Measurements from ENCODE around the gene BCAS3.
A peak's percentile ranks its signal among the peaks of the same experiment; 100 is the strongest.

BCAS3 gene

GRCh38 chr17:61395983-61396585 is 718.4 kb downstream of the BCAS3 start:
- Histone ChIP-seq H3K27ac (ENCODE audit: low read depth, low read length) (no peak overlapping the region), H3K79me1 (ENCODE audit: low read length) (no peaks in the 10 kb centered on the region), H3K36me3 (ENCODE audit: control insufficient read depth, insufficient read depth, low read length) (no peaks in the 10 kb centered on the region), H3K4me3 (ENCODE audit: low read length) (no peak overlapping the region), H3K27me3 (ENCODE audit: insufficient read depth, low read length, poor library complexity) (peaks cover 37% of the 10 kb centered on the region), H3K9ac (ENCODE audit: low read length) (no peak overlapping the region), H3K4ac (ENCODE audit: low read depth, low read length) (no peak overlapping the region), H2BK15ac (replicated peaks; ENCODE audit: low read depth) (no peak overlapping the region), H2AK5ac (ENCODE audit: low read length) (no peak overlapping the region), H3K4me1 (ENCODE audit: control insufficient read depth, low read depth, low read length) (peaks cover 6% of the 10 kb centered on the region), H3K18ac (ENCODE audit: low read length) (no peak overlapping the region), H3K56ac (ENCODE audit: low read length) (no peak overlapping the region), H2BK5ac (ENCODE audit: low read length) (no peak overlapping the region), H3K79me2 (ENCODE audit: control insufficient read depth, insufficient read depth, low read length) (no peaks in the 10 kb centered on the region), H3K23ac (ENCODE audit: low read length) (no peak overlapping the region), H4K8ac (ENCODE audit: low read depth, low read length) (no peak overlapping the region), H4K5ac (ENCODE audit: low read length) (no peak overlapping the region), H3K4me2 (ENCODE audit: low read length) (no peak overlapping the region), H2BK120ac (ENCODE audit: low read depth, low read length) (no peak overlapping the region)
- no peak for DNase-seq
- no CpG with 5 or more reads among the region's 63 CpGs for WGBS (ENCODE audit: extremely low coverage, insufficient coverage, low lambda C conversion rate)

- Histone ChIP-seq H3K23ac (ENCODE audit: low read length) (no peak overlapping the region), H2BK5ac (ENCODE audit: low read length) (no peak overlapping the region), H4K5ac (ENCODE audit: low read length) (no peak overlapping the region), H2BK120ac (ENCODE audit: low read depth, low read length) (no peak overlapping the region), H3K27ac (ENCODE audit: low read depth, low read length) (no peak overlapping the region), H2AK5ac (ENCODE audit: low read length) (no peak overlapping the region), H3K4me1 (ENCODE audit: control insufficient read depth, low read depth, low read length) (peaks cover 6% of the 10 kb centered on the region), H3K36me3 (ENCODE audit: control insufficient read depth, insufficient read depth, low read length) (no peaks in the 10 kb centered on the region), H3K4me3 (ENCODE audit: low read length) (no peak overlapping the region), H3K4me2 (ENCODE audit: low read length) (no peak overlapping the region), H2BK15ac (replicated peaks; ENCODE audit: low read depth) (no peak overlapping the region), H3K9ac (ENCODE audit: low read length) (peak overlapping the region; percentile 19), H3K56ac (ENCODE audit: low read length) (peak overlapping the region; percentile 64), H3K79me1 (ENCODE audit: low read length) (no peaks in the 10 kb centered on the region), H4K8ac (ENCODE audit: low read depth, low read length) (no peak overlapping the region), H3K79me2 (ENCODE audit: control insufficient read depth, insufficient read depth, low read length) (no peaks in the 10 kb centered on the region), H3K27me3 (ENCODE audit: insufficient read depth, low read length, poor library complexity) (peaks cover 42% of the 10 kb centered on the region), H3K4ac (ENCODE audit: low read depth, low read length) (no peak overlapping the region), H3K18ac (ENCODE audit: low read length) (no peak overlapping the region)
- WGBS (ENCODE audit: extremely low coverage, insufficient coverage, low lambda C conversion rate): no CpG with 5 or more reads among the region's 46 CpGs
- no peak for DNase-seq
Measured at GRCh38 chr17:61396586-61397085, 719.0 kb downstream of the BCAS3 start.

- H3K27ac ChIP-seq (ENCODE audit: low read depth, low read length): no peak overlapping the region
- no peak overlapping the region for H2AK5ac ChIP-seq (ENCODE audit: low read length)
- peak overlapping the region; percentile 64 for H3K56ac ChIP-seq (ENCODE audit: low read length)
- DNase-seq: peak; percentile 65
- H3K9ac ChIP-seq (ENCODE audit: low read length): no peak overlapping the region
- H3K79me1 ChIP-seq (ENCODE audit: low read length): no peaks in the 10 kb centered on the region
- H4K8ac ChIP-seq (ENCODE audit: low read depth, low read length): no peak overlapping the region
- no peak overlapping the region for H3K23ac ChIP-seq (ENCODE audit: low read length)
- H3K4me2 ChIP-seq (ENCODE audit: low read length): peak overlapping the region; percentile 19
- H3K4me3 ChIP-seq (ENCODE audit: low read length): no peak overlapping the region
- H3K36me3 ChIP-seq (ENCODE audit: control insufficient read depth, insufficient read depth, low read length): no peaks in the 10 kb centered on the region
- peaks cover 6% of the 10 kb centered on the region for H3K4me1 ChIP-seq (ENCODE audit: control insufficient read depth, low read depth, low read length)
- peaks cover 47% of the 10 kb centered on the region for H3K27me3 ChIP-seq (ENCODE audit: insufficient read depth, low read length, poor library complexity)
- H3K4ac ChIP-seq (ENCODE audit: low read depth, low read length): no peak overlapping the region
- H2BK5ac ChIP-seq (ENCODE audit: low read length): no peak overlapping the region
- WGBS (ENCODE audit: extremely low coverage, insufficient coverage, low lambda C conversion rate): no CpG with 5 or more reads among the region's 67 CpGs
- no peak overlapping the region for H2BK120ac ChIP-seq (ENCODE audit: low read depth, low read length)
- H2BK15ac ChIP-seq (replicated peaks; ENCODE audit: low read depth): no peak overlapping the region
- no peaks in the 10 kb centered on the region for H3K79me2 ChIP-seq (ENCODE audit: control insufficient read depth, insufficient read depth, low read length)
- H3K18ac ChIP-seq (ENCODE audit: low read length): no peak overlapping the region
- H4K5ac ChIP-seq (ENCODE audit: low read length): no peak overlapping the region
Measured at GRCh38 chr17:61397086-61397842, 719.6 kb downstream of the BCAS3 start.

GRCh38 chr17:61398721-61399130 is 721.1 kb downstream of the BCAS3 start:
- WGBS (ENCODE audit: extremely low coverage, insufficient coverage, low lambda C conversion rate): no CpG with 5 or more reads among the region's 34 CpGs
- H3K27ac ChIP-seq (ENCODE audit: low read depth, low read length): no peak overlapping the region
- H3K56ac ChIP-seq (ENCODE audit: low read length): peak overlapping the region; percentile 73
- no peak overlapping the region for H4K8ac ChIP-seq (ENCODE audit: low read depth, low read length)
- H2AK5ac ChIP-seq (ENCODE audit: low read length): no peak overlapping the region
- H4K5ac ChIP-seq (ENCODE audit: low read length): no peak overlapping the region
- H3K27me3 ChIP-seq (ENCODE audit: insufficient read depth, low read length, poor library complexity): peaks cover 58% of the 10 kb centered on the region
- no peak overlapping the region for H2BK5ac ChIP-seq (ENCODE audit: low read length)
- no peaks in the 10 kb centered on the region for H3K79me1 ChIP-seq (ENCODE audit: low read length)
- H3K4me2 ChIP-seq (ENCODE audit: low read length): peak overlapping the region; percentile 57
- no peak overlapping the region for H3K4me3 ChIP-seq (ENCODE audit: low read length)
- no peak overlapping the region for H2BK15ac ChIP-seq (replicated peaks; ENCODE audit: low read depth)
- no peaks in the 10 kb centered on the region for H3K36me3 ChIP-seq (ENCODE audit: control insufficient read depth, insufficient read depth, low read length)
- H2BK120ac ChIP-seq (ENCODE audit: low read depth, low read length): no peak overlapping the region
- no peak overlapping the region for H3K4ac ChIP-seq (ENCODE audit: low read depth, low read length)
- no peaks in the 10 kb centered on the region for H3K79me2 ChIP-seq (ENCODE audit: control insufficient read depth, insufficient read depth, low read length)
- no peak overlapping the region for H3K23ac ChIP-seq (ENCODE audit: low read length)
- DNase-seq: no peak
- no peak overlapping the region for H3K9ac ChIP-seq (ENCODE audit: low read length)
- peaks cover 5% of the 10 kb centered on the region for H3K4me1 ChIP-seq (ENCODE audit: control insufficient read depth, low read depth, low read length)
- H3K18ac ChIP-seq (ENCODE audit: low read length): no peak overlapping the region

- Histone ChIP-seq H3K4me1 (ENCODE audit: control insufficient read depth, low read depth, low read length) (peaks cover 2% of the 10 kb centered on the region), H3K4ac (ENCODE audit: low read depth, low read length) (no peak within 1 kb of the TSS), H3K36me3 (ENCODE audit: control insufficient read depth, insufficient read depth, low read length) (no peaks in the 10 kb centered on the region), H3K4me2 (ENCODE audit: low read length) (peak within 1 kb of the TSS; percentile 57), H2BK15ac (replicated peaks; ENCODE audit: low read depth) (no peak within 1 kb of the TSS), H3K79me1 (ENCODE audit: low read length) (no peaks in the 10 kb centered on the region), H3K56ac (ENCODE audit: low read length) (peak within 1 kb of the TSS; percentile 73), H2BK5ac (ENCODE audit: low read length) (no peak within 1 kb of the TSS), H3K18ac (ENCODE audit: low read length) (no peak within 1 kb of the TSS), H3K27ac (ENCODE audit: low read depth, low read length) (no peak within 1 kb of the TSS), H3K79me2 (ENCODE audit: control insufficient read depth, insufficient read depth, low read length) (no peaks in the 10 kb centered on the region), H3K4me3 (ENCODE audit: low read length) (no peak within 1 kb of the TSS), H2AK5ac (ENCODE audit: low read length) (no peak within 1 kb of the TSS), H3K27me3 (ENCODE audit: insufficient read depth, low read length, poor library complexity) (peaks cover 65% of the 10 kb centered on the region), H3K9ac (ENCODE audit: low read length) (peak within 1 kb of the TSS; percentile 44), H4K5ac (ENCODE audit: low read length) (no peak within 1 kb of the TSS), H2BK120ac (ENCODE audit: low read depth, low read length) (no peak within 1 kb of the TSS), H3K23ac (ENCODE audit: low read length) (no peak within 1 kb of the TSS), H4K8ac (ENCODE audit: low read depth, low read length) (no peak within 1 kb of the TSS)
- DNase-seq: peak; percentile 87
- WGBS (ENCODE audit: extremely low coverage, insufficient coverage, low lambda C conversion rate): no CpG with 5 or more reads among the region's 98 CpGs
Measured at GRCh38 chr17:61399131-61400065, 721.7 kb downstream of the BCAS3 start, which contains the start of gene TBX2. Gene TBX2, plus strand, starts transcription at chr17:61399843. Its CDS starts 334 bp downstream, at chr17:61400177.

All from mesendoderm (in vitro differentiated cells).